Activated CD8-positive, alpha-beta memory T cell treated with anti-CD3 and anti-CD28 coated beads for 48 hours (primary cell): ENCODE data around the gene DPEP3.
"Not testable (repeated sequence)": the region's sequence is repeated elsewhere in the genome, so short reads cannot be mapped to it uniquely, and the experiment has no call there.

Experiments
- DNase-seq, 3 experiments: peaks; one replicate each; pipeline ENCODE4 v3.0.0-alpha.2; 2020; ENCODE audit warnings: low read depth in 2 of 3, low spot score in 2 of 3

The DPEP3 gene

DNA sequence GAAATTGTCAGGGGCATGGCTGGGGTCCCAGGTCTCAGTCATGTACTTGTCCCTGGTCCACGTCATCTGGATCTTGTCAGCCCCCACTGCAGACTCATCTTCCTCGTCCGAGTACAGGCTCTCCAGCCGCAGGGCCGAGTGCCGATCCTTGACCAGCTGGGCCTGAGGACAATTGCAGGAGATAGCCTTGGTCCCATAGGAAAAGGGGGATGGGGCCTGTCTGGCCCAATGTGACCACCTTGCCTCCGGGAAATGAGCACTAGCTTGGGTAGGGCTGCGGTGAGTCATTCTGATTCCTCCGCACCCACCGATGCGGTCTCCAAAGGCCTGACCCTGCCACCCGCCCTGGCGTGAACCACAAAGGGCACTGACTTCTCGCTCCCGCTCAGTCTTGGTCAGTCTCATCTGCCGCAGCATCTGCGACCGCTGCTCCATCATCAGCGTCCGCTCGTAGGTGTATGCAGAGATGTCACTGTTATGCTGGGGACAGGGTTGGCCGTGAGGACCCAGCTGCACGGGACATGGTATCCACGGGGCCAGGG, 34.8 kb downstream of the DPEP3 start:
- DNase-seq, result no peak

DNA sequence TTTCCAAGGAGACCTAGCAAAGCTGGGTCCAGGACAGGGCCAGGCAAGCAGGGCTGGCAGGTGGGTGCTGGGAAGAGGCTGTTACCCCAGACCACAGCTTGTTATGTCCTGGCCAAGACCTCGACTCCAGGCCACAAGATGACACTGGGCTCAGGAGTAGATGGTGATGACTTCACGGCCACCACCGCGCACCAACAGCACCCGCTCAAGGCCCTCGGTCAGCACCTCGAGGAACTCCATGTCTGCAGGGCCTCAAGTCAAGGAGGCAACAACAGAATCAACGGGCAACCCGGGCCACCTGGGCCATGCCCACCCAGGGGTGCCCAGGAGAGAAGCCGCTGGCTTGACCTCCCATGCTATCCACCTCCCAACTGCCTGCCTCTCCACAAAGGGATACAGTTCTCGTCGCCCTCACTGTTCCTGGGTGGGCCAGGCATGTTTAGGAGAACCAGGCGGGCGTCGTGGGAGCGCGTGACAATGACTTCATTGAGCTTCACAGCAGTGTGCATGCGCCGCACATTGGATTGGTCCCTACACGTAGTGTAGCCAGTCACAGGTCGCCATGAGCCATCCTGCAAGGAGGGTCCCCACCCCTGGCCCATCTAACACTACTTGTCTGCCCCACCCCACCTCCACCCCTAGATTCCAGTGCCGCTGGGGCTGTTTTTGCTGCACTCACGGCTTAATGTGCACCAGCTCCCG, 35.5 kb downstream of the DPEP3 start:
- no peak for DNase-seq

GRCh38 chr16:67943619-67944504, 36.4 kb downstream of the DPEP3 start, which contains the start of gene LCAT:
LCAT (minus strand) TSS chr16:67944120; CDS start chr16:67944101, 19 bp downstream.
- no peak for DNase-seq

DNA sequence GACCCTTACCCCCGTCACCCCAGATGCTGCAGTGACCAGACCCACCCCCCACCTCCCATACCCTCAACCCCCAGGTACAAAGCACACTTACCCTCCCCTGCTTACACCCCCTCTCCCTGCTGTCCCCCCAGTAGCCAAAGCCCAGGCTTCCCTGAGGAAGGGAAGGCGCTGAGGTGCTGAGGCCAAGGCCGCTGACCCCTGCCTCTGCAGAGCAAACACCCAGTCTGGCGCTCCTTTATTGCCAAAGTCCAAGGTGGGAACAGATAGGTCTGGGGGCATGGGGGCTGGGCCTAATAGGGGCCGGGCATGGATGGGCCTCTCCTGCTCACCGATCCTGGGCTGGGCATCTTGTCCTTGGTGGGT, 37.1 kb downstream of the DPEP3 start:
- DNase-seq, result no peak

DNA sequence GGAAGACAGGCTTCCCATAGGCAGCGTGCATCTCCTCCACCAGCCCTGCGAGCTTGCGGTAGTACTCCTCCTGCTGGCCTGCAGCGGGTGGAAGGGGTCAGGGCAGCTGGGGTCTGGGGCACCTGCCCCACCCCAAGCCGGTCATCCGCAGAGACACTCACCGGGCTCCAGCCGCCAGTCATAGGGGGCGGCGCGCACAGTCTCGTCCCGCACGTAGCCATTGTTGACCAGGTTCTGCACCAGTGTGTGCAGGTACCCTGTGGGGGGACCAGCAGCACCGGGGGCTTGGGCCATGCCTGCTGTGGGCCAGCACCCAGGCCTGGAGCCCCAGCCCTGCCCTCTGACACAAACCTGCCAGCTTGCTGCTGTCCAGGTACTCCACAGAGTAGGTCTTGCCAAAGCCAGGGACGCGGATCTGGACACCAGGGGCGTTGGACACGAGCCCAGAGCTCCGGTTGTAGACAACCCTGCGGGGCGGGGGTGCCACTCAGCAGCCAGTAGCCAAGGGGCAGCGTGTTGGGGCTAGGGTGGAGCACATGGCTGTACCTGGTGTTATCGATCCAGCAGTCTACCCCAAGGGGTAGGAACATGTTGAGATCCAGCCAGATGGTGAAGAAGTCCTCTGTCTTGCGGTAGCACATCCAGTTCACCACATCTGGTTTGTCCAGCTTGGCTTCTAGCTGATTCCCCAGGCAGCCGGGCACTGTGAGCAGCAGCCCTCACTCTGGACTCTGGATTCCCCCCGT, 37.6 kb downstream of the DPEP3 start:
- no peak for DNase-seq

GRCh38 chr16:67942200-67942509, 38.1 kb downstream of the DPEP3 start:
- no peak for DNase-seq

DNA sequence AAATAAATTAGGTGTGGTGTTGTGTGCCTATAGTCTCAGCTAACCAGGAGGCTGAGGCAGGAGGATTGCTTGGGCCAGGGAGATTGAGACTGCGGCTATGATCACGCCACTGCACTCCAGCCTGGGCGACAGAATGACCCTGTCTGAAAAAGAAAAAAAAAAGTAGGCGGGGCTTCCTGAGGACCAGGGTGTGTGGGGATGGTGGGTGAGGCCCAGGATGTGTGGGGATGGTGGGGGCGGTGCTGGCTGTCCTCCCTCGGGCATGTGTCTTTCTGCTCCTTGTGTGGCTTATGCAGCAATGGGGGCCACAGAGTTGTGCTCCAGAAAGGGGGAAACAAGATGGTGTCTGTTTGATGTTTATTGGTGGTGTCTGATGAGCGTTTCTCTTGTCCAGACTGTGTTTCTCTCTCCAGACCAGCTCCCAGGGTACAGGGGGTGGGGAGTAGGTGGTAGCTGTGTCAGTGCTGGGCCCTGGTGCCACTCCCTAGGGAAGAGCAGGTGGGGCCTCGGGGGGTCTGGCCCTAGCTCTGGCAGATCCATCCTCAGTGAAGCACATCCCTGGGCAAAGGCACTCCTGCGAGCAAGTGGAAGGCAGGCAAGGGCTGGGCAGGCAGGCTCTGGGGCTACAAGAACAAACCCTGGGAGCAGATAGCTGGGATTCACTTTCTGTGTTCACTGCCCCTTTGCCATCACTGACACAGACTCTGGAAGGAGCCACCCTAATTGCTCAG, 38.7 kb downstream of the DPEP3 start:
- no peak for DNase-seq

DNA sequence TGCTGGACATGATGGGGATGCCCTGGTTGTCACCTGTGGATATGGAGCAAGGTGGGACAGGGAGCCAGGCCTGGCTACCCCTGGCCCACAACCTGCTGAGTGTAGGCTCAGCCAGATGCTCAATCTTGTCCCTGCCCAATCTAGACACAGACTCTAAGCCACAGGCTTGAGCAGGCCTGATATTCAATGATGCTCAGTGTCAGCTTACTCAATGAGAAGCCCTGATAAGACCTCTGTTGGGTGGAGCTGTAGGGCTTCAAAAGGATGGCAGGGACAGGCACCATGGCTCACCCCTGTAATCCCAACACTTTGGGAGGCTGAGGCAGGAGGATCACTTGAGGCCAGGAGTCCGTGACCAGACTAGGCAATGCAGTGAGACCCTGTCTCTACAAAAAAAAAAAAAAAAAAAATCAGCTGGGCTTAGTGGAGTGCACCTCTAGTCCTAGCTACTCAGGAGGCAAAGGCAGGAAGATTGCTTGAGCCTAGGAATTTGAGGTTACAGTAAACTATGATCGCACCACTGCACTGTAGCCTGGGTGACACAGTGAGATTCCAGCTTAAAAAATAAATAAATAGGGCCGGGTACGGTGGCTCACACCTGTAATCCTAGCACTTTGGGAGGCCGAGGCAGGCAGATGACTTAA, 39.7 kb downstream of the DPEP3 start:
- DNase-seq, result no peak

GRCh38 chr16:67939507-67940445, 40.5 kb downstream of the DPEP3 start:
- no peak for DNase-seq

DNA sequence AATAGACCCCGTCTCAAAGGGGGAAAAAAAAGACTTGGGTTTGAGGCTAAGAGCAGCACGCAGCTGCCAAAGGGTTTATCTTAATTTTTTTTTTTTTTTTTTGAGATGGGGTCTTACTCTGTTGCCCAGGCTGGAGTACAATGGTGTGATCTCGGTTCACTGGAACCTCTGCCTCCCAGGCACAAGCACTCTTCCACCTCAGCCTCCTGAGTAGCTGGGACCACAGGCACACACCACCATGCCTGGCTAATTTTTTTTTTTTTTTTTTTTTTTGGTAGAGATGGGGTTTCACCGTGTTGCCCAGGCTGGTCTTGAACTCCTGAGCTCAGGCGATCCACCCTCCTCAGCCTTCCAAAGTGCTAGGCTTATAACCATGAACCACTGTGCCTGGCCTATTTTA, 42.6 kb downstream of the DPEP3 start:
- not testable (repeated sequence) for DNase-seq

DNA sequence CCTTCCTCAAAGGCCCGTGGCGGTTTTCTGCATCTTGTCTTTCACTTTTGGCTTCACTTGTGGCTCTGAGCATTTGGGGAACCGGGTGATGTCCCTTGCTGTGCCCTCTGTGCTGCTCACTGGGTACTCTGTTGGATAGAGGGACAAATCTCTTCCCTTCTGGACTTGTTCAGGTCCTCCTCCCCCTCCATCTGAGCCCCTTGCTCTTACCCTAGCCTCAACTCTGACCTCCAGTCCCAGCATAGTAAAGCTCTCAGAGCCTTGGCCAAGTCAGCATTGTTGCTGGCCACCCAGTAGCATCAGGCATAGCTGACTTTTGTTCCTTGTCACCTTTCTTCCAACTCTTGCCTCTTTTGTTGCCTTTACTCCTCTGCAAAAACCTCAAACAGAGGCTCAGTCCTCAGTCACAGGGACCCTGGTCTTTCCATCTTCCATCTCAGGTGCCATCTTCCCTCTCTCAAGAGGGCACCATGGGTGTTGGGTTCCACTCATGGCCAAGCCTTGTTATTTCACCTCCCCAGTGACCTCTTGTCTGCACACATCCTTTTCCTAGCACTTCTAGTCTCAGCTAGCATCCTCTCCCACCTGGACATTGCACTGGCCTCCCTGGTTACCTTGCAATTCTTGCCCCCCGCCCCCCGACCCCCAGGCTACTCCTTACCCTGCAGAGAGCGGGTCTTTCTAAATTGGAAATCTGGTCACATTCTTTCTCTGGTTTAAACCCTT, 43.3 kb downstream of the DPEP3 start:
- DNase-seq, result peak in 1 of 3 experiments; percentile 56

DNA sequence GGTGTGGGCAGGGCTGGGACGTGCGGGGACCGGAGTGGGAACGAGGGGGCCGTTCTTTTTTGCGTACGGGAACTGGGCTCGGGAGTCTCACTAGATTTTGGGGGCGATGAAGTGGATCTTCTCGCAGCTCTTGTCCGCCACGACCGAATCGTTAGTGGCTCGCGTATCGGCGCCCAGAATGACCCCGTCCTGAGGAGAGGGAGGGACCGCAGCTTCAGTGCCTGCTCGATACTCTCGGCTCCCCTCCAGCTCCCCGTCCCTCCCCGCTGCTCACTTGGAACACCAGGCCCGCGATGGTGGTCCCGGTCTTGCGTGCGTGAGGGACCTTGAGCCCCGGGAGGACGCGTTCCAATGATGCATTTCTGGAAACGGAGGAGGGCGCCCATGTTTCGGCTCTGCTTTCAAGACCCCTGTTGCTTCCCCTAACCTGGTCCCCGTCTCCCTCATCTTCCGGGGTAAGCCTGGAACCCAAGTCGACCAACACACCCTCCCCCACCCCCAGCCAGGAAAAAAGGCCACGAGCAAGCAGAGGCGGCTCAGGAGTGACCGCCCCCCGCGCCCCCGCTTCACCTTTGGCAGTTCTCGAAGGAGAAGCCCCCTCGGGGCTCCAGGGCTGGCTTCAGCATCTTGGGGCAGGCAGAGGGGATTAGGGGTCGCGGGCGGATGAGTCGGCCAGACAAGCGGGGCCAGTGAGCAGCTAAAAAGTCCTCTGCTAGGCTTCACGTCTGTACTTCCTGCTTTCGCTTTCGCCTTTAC, 44.0 kb downstream of the DPEP3 start, which contains the start of gene PSMB10:
Gene PSMB10, minus strand, starts transcription at position 727 of the 756 bp plus-strand sequence. Its CDS starts 101 bp downstream, at position 626.
- peak in 2 of 3 experiments; percentile 52 to 57 for DNase-seq

DNA sequence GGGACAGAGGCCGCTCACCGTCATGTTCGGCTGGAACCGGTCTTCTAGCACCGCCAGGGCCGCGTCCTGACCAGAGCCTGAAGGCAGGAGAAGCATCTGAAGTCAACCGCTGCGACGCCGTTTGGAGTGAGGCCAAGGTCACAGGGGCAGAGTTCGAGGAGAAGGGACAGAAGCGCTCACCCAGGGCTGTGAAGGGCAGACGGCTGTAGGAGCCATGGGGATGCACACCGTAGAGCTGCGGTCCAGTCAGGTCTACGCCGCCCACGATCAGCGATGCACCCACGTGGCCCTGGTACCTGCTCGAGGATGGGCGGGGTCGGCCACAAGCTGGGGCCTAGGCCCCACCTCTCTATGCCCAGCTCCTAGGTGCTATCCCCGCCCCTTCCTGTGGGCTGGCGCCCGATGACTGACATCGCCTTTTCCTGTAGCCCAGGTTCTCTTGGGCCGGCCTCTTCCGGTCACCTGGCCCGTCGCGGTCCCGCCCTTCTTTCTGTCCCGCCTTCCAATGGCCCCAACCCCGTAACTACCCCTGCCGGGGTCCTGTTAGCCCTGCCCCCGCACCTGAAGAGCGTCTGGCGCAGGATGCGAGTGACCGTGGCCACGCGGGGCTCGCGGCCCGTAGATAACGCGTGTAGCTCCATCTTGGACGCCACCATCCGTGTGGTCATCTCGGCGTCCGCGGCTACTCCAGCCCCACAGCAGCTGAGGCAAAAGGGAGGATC, 44.7 kb downstream of the DPEP3 start:
- peak; percentile 71 to 90 (median 75) for DNase-seq

DNA sequence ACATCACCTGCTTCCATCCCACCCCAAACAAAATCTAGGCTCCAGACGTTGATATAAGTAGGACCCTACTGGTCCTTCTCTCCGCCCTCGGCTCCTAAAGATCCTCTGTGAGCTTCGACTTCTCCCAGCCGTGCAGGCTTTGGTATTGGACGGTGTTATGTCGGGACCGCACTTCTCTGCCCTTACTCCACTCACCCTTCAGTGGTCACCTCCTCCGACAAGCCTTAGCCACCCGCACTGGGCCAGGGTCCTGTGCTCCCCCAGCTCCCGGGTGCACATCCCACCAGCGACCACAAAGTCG, 45.2 kb downstream of the DPEP3 start:
- DNase-seq, result no peak

DNA sequence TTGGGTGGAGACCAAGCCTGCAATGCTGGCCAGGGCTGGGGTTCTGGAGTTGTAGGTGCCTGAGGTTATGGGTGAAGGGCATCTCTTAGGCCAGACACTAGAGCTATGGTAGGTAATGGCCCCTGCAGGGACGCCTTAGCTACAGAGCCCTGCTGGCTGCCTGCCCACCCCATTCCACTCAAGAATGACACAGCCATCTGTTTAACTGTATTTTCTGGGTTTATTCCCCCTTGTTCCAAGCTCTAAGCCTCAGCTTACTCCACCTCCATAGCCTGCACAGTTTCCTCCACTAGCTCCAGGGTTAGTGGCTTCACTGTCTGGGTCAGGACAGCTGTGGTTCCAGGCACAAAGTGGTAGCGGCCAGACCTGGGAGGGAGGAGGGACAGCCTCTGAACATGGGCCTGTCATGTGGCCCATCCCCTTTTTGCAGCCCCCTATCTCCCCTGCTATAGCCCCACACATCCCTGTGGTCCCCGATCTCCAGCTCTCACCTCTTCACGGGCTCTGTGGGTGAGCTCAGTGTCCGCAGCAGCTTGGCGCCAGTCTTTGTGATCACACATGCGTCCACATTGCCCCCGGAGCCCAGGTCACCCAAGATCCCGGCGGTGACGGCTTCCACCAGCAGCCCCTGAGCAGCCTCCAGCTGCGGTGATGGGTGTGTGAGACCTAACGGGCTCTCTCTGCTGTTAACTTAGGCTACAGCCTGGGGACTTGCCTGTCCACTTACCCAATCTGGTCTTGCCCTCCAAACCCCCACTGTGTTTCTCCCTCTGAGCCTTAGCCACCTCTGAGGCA, 45.8 kb downstream of the DPEP3 start:
- DNase-seq, result no peak

- no peak for DNase-seq
Observed at GRCh38 chr16:67933805-67934204, 46.5 kb downstream of the DPEP3 start.

- no peak for DNase-seq
Observed at GRCh38 chr16:67932462-67932840, 47.8 kb downstream of the DPEP3 start.
